ENCODE data around the gene ACAP3.

DNA sequence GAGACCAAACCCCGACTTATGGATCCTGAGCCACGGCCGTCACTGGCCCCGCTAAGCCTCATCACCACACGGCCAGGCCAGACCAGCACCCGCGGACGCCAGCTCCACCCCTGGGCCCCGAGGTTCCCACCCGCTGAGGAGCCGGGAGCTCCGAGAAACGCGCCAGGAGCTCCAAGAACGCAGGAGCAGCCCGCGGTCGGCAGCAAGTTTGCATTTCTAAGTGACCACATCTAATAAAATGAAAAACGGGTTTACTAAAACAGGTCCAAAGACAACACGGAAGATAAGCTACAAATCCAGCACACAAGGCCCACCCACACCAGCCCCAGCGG is 53.1 kb downstream of the ACAP3 start:
- TF ChIP-seq, protein P1, sequence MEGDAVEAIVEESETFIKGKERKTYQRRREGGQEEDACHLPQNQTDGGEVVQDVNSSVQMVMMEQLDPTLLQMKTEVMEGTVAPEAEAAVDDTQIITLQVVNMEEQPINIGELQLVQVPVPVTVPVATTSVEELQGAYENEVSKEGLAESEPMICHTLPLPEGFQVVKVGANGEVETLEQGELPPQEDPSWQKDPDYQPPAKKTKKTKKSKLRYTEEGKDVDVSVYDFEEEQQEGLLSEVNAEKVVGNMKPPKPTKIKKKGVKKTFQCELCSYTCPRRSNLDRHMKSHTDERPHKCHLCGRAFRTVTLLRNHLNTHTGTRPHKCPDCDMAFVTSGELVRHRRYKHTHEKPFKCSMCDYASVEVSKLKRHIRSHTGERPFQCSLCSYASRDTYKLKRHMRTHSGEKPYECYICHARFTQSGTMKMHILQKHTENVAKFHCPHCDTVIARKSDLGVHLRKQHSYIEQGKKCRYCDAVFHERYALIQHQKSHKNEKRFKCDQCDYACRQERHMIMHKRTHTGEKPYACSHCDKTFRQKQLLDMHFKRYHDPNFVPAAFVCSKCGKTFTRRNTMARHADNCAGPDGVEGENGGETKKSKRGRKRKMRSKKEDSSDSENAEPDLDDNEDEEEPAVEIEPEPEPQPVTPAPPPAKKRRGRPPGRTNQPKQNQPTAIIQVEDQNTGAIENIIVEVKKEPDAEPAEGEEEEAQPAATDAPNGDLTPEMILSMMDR (IDR thresholded peaks at IDR 0.05) = no peak
- TF ChIP-seq CEBPB (IDR thresholded peaks at IDR 0.05) (no peak), JUNB (IDR thresholded peaks at IDR 0.05) (no peak), ESRRA (IDR thresholded peaks at IDR 0.05; ENCODE audit: borderline replicate concordance, low read length) (no peak), CHD4 (IDR thresholded peaks at IDR 0.05; ENCODE audit: borderline replicate concordance) (no peak)
